Measurements from ENCODE around the gene KIF25.

Gene KIF25

DNA sequence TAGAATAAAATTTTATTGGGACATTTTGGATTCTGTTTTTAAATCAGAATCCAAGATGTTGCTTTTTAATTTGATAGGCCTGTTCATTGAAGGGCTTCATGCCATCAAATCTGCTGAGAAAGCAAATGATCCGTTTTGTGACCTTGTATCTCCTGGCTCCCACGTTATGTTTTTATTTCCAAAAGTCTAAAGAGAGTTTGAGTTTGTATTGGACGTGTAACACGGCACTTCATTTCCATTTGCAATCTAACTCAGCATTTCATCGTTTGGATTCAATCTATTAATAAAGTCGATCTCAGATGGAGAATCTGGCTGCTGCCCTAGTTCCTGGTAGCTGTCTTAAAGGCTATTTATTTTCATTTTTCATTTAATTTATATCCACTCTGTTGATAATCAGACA is 17.0 kb downstream of the KIF25 start:
- H3K27me3 ChIP-seq (ENCODE audit: control insufficient read depth in 1 of 2, insufficient read depth in 2 of 2, low read length in 2 of 2): peaks cover 0 to 4% of the 10 kb centered on the region in 2 donors
- H3K4me3 ChIP-seq (ENCODE audit: low read depth in 1 of 2, low read length in 2 of 2): no peak overlapping the region
- H3K27ac ChIP-seq (ENCODE audit: low read depth, low read length): no peak overlapping the region
- H3K9me3 ChIP-seq (ENCODE audit: low read length): no peaks in the 10 kb centered on the region
- no peaks in the 10 kb centered on the region for H3K4me1 ChIP-seq (ENCODE audit: insufficient read depth, low read length)
- H3K36me3 ChIP-seq (ENCODE audit: insufficient read depth, low read length): no peaks in the 10 kb centered on the region
- no peak overlapping the region for H3K9ac ChIP-seq (ENCODE audit: low read length)

- no peak overlapping the region for H3K9ac ChIP-seq (ENCODE audit: low read length)
- no peaks in the 10 kb centered on the region for H3K36me3 ChIP-seq (ENCODE audit: insufficient read depth, low read length)
- H3K9me3 ChIP-seq (ENCODE audit: low read length): no peaks in the 10 kb centered on the region
- no peak overlapping the region for H3K4me3 ChIP-seq (ENCODE audit: low read depth in 1 of 2, low read length in 2 of 2)
- no peaks in the 10 kb centered on the region for H3K4me1 ChIP-seq (ENCODE audit: insufficient read depth, low read length)
- no peak overlapping the region for H3K27ac ChIP-seq (ENCODE audit: low read depth, low read length)
- peaks cover 0 to 4% of the 10 kb centered on the region in 2 donors for H3K27me3 ChIP-seq (ENCODE audit: control insufficient read depth in 1 of 2, insufficient read depth in 2 of 2, low read length in 2 of 2)
Measured at GRCh38 chr6:168015009-168015408, 17.5 kb downstream of the KIF25 start.

DNA sequence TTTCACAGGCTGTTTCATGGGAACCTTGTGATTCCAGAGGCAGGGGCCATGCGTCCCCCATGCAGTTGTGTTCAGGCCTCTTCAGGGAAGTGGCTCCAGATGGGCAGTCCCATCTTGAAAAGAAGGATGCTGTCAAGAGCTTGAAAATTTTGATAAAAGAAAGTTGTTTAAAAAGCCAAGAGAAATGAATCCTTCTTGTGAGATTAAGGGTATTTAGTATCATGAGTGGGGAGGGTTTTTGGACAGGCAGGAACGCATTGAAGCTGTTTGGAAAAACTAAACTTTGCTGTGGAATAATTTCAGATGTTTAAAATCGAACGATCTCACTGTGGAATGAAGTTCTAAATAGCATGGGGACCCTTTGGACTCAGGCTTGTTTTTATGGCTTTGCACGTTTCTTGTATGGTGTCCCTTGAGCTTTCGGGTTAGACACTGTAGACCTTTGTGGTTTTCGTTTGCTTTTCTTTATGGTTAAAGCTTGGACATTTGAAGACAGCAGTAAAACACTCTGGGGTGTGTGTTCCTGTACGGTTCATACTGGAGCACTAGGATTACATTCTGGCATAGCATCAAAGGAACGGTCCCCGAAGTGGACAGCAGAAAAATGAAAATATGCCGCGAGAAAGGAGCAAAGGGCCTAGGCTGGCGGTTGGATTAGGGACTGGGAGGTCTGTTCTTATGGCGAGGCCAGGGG is 18.2 kb downstream of the KIF25 start:
- no peaks in the 10 kb centered on the region for H3K36me3 ChIP-seq (ENCODE audit: insufficient read depth, low read length)
- H3K9ac ChIP-seq (ENCODE audit: low read length): no peak overlapping the region
- no peaks in the 10 kb centered on the region for H3K4me1 ChIP-seq (ENCODE audit: insufficient read depth, low read length)
- peaks cover 0 to 4% of the 10 kb centered on the region in 2 donors for H3K27me3 ChIP-seq (ENCODE audit: control insufficient read depth in 1 of 2, insufficient read depth in 2 of 2, low read length in 2 of 2)
- no peak overlapping the region for H3K27ac ChIP-seq (ENCODE audit: low read depth, low read length)
- no peaks in the 10 kb centered on the region for H3K9me3 ChIP-seq (ENCODE audit: low read length)
- no peak overlapping the region for H3K4me3 ChIP-seq (ENCODE audit: low read depth in 1 of 2, low read length in 2 of 2)

DNA sequence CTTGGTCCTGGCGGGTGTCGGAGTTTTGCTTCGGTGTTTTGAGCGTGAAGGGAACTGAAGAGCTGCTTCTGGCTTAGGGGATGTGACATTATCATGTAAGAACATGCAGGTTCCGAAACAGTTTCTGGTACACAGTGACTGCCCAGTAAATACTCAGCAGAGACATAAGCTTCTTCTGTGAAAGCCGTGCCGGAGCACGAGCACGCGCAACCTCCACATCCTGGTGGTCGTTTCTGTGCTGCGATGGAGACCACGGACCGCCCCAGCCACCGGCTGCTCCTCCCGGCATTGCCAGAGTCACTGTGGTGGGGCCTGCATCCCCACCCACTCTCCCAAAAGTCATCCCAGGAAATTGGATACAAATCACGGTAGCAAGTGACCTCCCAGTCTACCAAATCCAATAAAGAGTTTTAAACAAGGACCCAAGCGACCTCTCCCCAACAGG is 18.7 kb downstream of the KIF25 start:
- Histone ChIP-seq H3K27me3 (ENCODE audit: control insufficient read depth in 1 of 2, insufficient read depth in 2 of 2, low read length in 2 of 2) (peaks cover 0 to 4% of the 10 kb centered on the region in 2 donors), H3K9me3 (ENCODE audit: low read length) (no peaks in the 10 kb centered on the region), H3K36me3 (ENCODE audit: insufficient read depth, low read length) (no peaks in the 10 kb centered on the region), H3K9ac (ENCODE audit: low read length) (no peak overlapping the region), H3K4me1 (ENCODE audit: insufficient read depth, low read length) (no peaks in the 10 kb centered on the region), H3K27ac (ENCODE audit: low read depth, low read length) (no peak overlapping the region), H3K4me3 (ENCODE audit: low read depth in 1 of 2, low read length in 2 of 2) (no peak overlapping the region)

DNA sequence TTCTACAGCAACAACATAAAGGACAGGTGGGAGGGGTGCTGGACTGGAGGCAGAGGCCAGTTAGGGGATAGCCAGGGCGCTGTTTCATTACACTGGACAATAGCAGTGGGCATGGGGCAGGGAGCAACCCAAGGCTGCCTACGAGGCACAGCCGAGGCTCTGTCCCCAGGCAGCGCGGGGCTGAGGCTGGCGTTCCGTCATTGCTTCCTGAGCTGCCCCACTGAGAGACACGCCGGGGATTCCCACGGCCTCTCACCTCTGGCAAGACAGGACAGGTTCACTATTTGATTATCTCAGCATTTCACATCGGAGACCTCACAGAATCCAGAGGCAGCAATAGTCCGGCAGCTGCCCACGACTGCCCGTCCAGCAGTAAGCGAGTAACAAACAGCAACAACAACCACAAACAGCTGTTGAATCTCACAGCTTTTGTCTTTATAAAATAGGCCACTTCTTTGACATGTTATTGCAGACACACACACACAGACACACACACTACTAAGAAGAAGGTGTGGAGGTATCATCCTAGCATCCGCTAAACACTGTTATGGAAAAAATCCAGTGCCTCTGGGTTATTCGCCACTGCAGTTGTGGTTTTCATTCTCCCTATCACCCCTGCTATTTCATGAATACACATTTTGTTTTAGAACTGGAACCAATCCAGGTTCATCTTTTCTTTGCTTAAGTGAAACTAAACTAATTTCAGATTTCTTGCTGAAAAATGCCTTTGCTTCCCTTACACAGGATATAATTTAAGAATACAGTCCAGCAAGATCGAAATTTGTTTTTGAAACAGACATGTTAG is 19.5 kb downstream of the KIF25 start:
- H3K4me1 ChIP-seq (ENCODE audit: insufficient read depth, low read length): no peaks in the 10 kb centered on the region
- no peak overlapping the region for H3K4me3 ChIP-seq (ENCODE audit: low read depth in 1 of 2, low read length in 2 of 2)
- H3K27me3 ChIP-seq (ENCODE audit: control insufficient read depth in 1 of 2, insufficient read depth in 2 of 2, low read length in 2 of 2): peaks cover 0 to 4% of the 10 kb centered on the region in 2 donors
- H3K9ac ChIP-seq (ENCODE audit: low read length): no peak overlapping the region
- H3K36me3 ChIP-seq (ENCODE audit: insufficient read depth, low read length): no peaks in the 10 kb centered on the region
- H3K9me3 ChIP-seq (ENCODE audit: low read length): no peaks in the 10 kb centered on the region
- no peak overlapping the region for H3K27ac ChIP-seq (ENCODE audit: low read depth, low read length)

DNA sequence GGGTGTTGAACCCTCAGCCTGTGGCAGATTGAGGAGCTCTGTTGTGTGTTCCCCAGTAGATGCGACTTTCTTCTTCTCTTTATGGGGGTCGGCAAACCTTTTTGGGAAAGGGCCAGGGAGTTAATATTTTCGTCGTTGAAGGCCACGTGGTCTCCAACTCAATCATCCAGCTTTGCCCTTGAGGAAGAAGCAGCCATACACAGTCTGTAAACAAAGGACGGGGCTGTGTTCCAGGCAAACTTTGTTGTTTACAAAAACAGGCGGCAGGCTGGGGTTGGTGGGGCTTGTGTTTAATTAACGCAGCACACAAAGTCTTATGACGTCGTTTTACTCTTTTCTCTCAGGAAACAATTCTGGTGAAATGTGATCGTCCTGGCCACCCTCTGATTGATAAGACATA is 20.2 kb downstream of the KIF25 start:
- no peaks in the 10 kb centered on the region for H3K36me3 ChIP-seq (ENCODE audit: insufficient read depth, low read length)
- H3K4me3 ChIP-seq (ENCODE audit: low read depth in 1 of 2, low read length in 2 of 2): no peak overlapping the region
- peaks cover 0 to 4% of the 10 kb centered on the region in 2 donors for H3K27me3 ChIP-seq (ENCODE audit: control insufficient read depth in 1 of 2, insufficient read depth in 2 of 2, low read length in 2 of 2)
- H3K27ac ChIP-seq (ENCODE audit: low read depth, low read length): no peak overlapping the region
- no peaks in the 10 kb centered on the region for H3K9me3 ChIP-seq (ENCODE audit: low read length)
- no peaks in the 10 kb centered on the region for H3K4me1 ChIP-seq (ENCODE audit: insufficient read depth, low read length)
- no peak overlapping the region for H3K9ac ChIP-seq (ENCODE audit: low read length)

DNA sequence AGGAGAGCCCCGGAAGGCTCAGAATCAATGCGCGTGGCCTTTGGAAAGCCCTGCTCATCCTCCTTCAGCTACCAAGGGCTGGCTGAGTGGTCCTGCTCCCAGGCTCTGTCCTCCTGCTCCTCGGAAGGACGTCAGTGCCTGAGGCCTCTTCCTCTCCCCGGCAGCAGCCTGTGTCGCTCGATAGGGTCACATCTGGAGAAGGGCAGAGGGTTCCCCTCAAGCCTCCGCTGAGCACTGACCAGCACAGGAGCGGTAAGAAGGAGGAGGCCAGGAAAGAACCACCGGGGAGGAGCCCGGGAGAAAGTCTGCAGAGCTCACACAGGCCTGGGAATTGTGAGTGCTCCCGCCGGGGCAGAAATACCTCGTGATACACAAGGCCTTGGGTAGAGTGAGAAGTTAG is 21.2 kb downstream of the KIF25 start:
- Histone ChIP-seq H3K4me1 (ENCODE audit: insufficient read depth, low read length) (no peaks in the 10 kb centered on the region), H3K27ac (ENCODE audit: low read depth, low read length) (no peak overlapping the region), H3K9me3 (ENCODE audit: low read length) (no peaks in the 10 kb centered on the region), H3K27me3 (ENCODE audit: control insufficient read depth in 1 of 2, insufficient read depth in 2 of 2, low read length in 2 of 2) (peaks cover 0 to 4% of the 10 kb centered on the region in 2 donors), H3K4me3 (ENCODE audit: low read depth in 1 of 2, low read length in 2 of 2) (no peak overlapping the region), H3K9ac (ENCODE audit: low read length) (no peak overlapping the region), H3K36me3 (ENCODE audit: insufficient read depth, low read length) (no peaks in the 10 kb centered on the region)

DNA sequence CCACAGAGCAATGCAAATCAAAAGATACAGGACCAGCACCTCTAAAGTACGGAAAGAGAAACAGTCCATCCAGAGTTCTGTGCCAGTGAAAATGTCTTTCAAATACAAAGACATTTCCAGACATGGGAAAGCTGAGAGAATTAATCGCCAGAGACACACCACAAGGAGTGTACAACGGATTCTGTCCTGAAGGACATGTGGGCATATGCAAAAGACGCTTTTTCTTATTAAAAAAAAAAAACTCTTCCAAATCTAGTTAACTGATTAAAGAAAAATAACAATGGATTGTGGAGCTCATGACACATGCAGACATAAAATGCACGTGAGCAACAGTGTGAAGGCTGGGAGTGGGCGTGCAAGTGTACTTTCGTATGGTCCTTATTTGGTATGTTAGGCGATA is 22.8 kb downstream of the KIF25 start:
- peaks cover 0 to 4% of the 10 kb centered on the region in 2 donors for H3K27me3 ChIP-seq (ENCODE audit: control insufficient read depth in 1 of 2, insufficient read depth in 2 of 2, low read length in 2 of 2)

DNA sequence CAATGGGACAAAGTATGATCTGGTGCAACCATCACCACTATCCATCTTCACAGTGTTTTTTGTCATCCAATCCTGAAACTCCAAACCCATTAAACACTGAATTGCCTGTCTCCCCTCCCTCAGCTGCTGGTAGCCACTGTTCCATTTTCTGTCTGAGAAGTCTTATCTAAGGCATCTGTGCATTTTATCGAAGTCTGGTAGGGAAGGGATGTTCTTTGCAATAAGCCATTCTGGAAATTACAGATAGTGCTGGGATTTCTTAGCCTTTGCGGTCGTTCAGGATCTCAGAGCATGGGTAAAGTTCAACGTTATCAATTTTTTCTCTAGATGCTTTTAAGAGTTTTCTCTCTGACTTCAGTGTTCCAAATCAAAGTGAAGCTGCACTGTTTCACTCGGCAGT is 24.1 kb downstream of the KIF25 start:
- Histone ChIP-seq H3K36me3 (ENCODE audit: insufficient read depth, low read length) (no peaks in the 10 kb centered on the region), H3K27me3 (ENCODE audit: control insufficient read depth in 1 of 2, insufficient read depth in 2 of 2, low read length in 2 of 2) (peaks cover 0 to 2% of the 10 kb centered on the region in 2 donors), H3K9me3 (ENCODE audit: low read length) (no peaks in the 10 kb centered on the region), H3K9ac (ENCODE audit: low read length) (no peak overlapping the region), H3K27ac (ENCODE audit: low read depth, low read length) (no peak overlapping the region), H3K4me1 (ENCODE audit: insufficient read depth, low read length) (no peaks in the 10 kb centered on the region), H3K4me3 (ENCODE audit: low read depth in 1 of 2, low read length in 2 of 2) (no peak overlapping the region)

More for the DNA sequence above, 22.8 kb downstream of the KIF25 start:
- no peak overlapping the region for H3K9ac ChIP-seq (ENCODE audit: low read length)
- no peaks in the 10 kb centered on the region for H3K4me1 ChIP-seq (ENCODE audit: insufficient read depth, low read length)
- H3K36me3 ChIP-seq (ENCODE audit: insufficient read depth, low read length): no peaks in the 10 kb centered on the region
- no peaks in the 10 kb centered on the region for H3K9me3 ChIP-seq (ENCODE audit: low read length)
- no peak overlapping the region for H3K4me3 ChIP-seq (ENCODE audit: low read depth in 1 of 2, low read length in 2 of 2)
- no peak overlapping the region for H3K27ac ChIP-seq (ENCODE audit: low read depth, low read length)

- no peaks in the 10 kb centered on the region for H3K36me3 ChIP-seq (ENCODE audit: insufficient read depth, low read length)
- no peaks in the 10 kb centered on the region for H3K9me3 ChIP-seq (ENCODE audit: low read length)
- no peak overlapping the region for H3K9ac ChIP-seq (ENCODE audit: low read length)
- no peaks in the 10 kb centered on the region for H3K4me1 ChIP-seq (ENCODE audit: insufficient read depth, low read length)
- H3K27ac ChIP-seq (ENCODE audit: low read depth, low read length): no peak overlapping the region
- no peak overlapping the region for H3K4me3 ChIP-seq (ENCODE audit: low read depth in 1 of 2, low read length in 2 of 2)
- no peaks in the 10 kb centered on the region for H3K27me3 ChIP-seq (ENCODE audit: control insufficient read depth in 1 of 2, insufficient read depth in 2 of 2, low read length in 2 of 2)
Measured at GRCh38 chr6:168022488-168023321, 25.2 kb downstream of the KIF25 start.

GRCh38 chr6:168024951-168025510 is 27.6 kb downstream of the KIF25 start:
- H3K27ac ChIP-seq (ENCODE audit: low read depth, low read length): no peak overlapping the region
- H3K36me3 ChIP-seq (ENCODE audit: insufficient read depth, low read length): no peaks in the 10 kb centered on the region
- H3K4me1 ChIP-seq (ENCODE audit: insufficient read depth, low read length): no peaks in the 10 kb centered on the region
- H3K9me3 ChIP-seq (ENCODE audit: low read length): no peaks in the 10 kb centered on the region
- H3K9ac ChIP-seq (ENCODE audit: low read length): no peak overlapping the region
- no peaks in the 10 kb centered on the region for H3K27me3 ChIP-seq (ENCODE audit: control insufficient read depth in 1 of 2, insufficient read depth in 2 of 2, low read length in 2 of 2)
- H3K4me3 ChIP-seq (ENCODE audit: low read depth in 1 of 2, low read length in 2 of 2): no peak overlapping the region
